Measurements from ENCODE around the gene NTSR1.

DNA sequence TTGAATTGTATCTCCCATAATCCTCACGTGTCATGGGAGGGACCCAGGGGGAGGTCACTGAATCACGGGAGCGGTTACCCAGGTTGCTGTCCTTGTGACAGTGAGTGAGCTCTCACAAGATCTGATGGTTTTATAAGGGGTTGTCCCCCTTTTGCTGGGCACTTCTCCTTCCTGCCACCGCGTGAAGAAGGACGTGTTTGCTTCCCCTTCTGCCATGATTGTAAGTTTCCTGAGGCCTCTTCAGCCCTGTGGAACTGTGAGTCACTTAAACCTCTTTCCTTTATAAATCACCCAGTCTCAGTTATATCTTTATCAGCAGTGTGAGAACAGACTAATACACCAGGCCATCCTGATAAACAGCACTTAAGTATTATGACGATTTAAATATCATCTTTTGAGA lies 78.7 kb downstream of the NTSR1 start:
- TF ChIP-seq, protein P1, sequence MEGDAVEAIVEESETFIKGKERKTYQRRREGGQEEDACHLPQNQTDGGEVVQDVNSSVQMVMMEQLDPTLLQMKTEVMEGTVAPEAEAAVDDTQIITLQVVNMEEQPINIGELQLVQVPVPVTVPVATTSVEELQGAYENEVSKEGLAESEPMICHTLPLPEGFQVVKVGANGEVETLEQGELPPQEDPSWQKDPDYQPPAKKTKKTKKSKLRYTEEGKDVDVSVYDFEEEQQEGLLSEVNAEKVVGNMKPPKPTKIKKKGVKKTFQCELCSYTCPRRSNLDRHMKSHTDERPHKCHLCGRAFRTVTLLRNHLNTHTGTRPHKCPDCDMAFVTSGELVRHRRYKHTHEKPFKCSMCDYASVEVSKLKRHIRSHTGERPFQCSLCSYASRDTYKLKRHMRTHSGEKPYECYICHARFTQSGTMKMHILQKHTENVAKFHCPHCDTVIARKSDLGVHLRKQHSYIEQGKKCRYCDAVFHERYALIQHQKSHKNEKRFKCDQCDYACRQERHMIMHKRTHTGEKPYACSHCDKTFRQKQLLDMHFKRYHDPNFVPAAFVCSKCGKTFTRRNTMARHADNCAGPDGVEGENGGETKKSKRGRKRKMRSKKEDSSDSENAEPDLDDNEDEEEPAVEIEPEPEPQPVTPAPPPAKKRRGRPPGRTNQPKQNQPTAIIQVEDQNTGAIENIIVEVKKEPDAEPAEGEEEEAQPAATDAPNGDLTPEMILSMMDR (IDR thresholded peaks at IDR 0.05): no peak
- no peak for TF ChIP-seq POLR2A (IDR thresholded peaks at IDR 0.05)
